Germinal center (tissue), 1 donor: Measurements from ENCODE around the gene LHCGR.
"Not testable (repeated sequence)": the region's sequence is repeated elsewhere in the genome, so short reads cannot be mapped to it uniquely, and the experiment has no call there.

ENCODE experiments used
- DNase-seq: peaks from one replicate; pipeline ENCODE4 v3.0.0; 2012; ENCODE audit warnings: mixed read lengths, low spot score

Gene LHCGR

GRCh38 chr2:48709096-48710034 is 46.2 kb downstream of the LHCGR start:
- no peak for DNase-seq

GRCh38 chr2:48707466-48707865 is 48.1 kb downstream of the LHCGR start:
- no peak for DNase-seq

GRCh38 chr2:48703621-48704020 is 51.9 kb downstream of the LHCGR start:
- DNase-seq: not testable (repeated sequence)

- DNase-seq: no peak
Measured at GRCh38 chr2:48699348-48699930, 56.1 kb downstream of the LHCGR start.

GRCh38 chr2:48696881-48697280 is 58.6 kb downstream of the LHCGR start:
- DNase-seq: no peak

GRCh38 chr2:48695991-48696390 is 59.5 kb downstream of the LHCGR start:
- DNase-seq: no peak

- DNase-seq: no peak
Measured at GRCh38 chr2:48694149-48694548, 61.4 kb downstream of the LHCGR start.

GRCh38 chr2:48693645-48694044 is 61.9 kb downstream of the LHCGR start:
- no peak for DNase-seq

- no peak for DNase-seq
Measured at GRCh38 chr2:48693066-48693465, 62.5 kb downstream of the LHCGR start.

GRCh38 chr2:48691935-48692691 is 63.4 kb downstream of the LHCGR start:
- DNase-seq: no peak

GRCh38 chr2:48685126-48685525 is 70.4 kb downstream of the LHCGR start:
- no peak for DNase-seq

GRCh38 chr2:48677450-48677849 is 78.1 kb downstream of the LHCGR start:
- DNase-seq: no peak

GRCh38 chr2:48674933-48675332 is 80.6 kb downstream of the LHCGR start:
- no peak for DNase-seq

- no peak for DNase-seq
Measured at GRCh38 chr2:48673581-48673980, 81.9 kb downstream of the LHCGR start.

GRCh38 chr2:48668992-48669391 is 86.5 kb downstream of the LHCGR start:
- no peak for DNase-seq

GRCh38 chr2:48651158-48651790 is 104.2 kb downstream of the LHCGR start:
- no peak for DNase-seq

GRCh38 chr2:48638261-48638660 is 117.3 kb downstream of the LHCGR start:
- no peak for DNase-seq
